GM19023 (cell line): ENCODE data around the gene GHRH.

Experiments
- ATAC-seq: cut with Tn5 transposase; IDR thresholded peaks from one replicate; pipeline ENCODE4 v1.9.1; 2021; ENCODE audit warnings: mild to moderate bottlenecking, moderate library complexity; ENCODE audit not compliant: unreplicated experiment

The GHRH gene

DNA sequence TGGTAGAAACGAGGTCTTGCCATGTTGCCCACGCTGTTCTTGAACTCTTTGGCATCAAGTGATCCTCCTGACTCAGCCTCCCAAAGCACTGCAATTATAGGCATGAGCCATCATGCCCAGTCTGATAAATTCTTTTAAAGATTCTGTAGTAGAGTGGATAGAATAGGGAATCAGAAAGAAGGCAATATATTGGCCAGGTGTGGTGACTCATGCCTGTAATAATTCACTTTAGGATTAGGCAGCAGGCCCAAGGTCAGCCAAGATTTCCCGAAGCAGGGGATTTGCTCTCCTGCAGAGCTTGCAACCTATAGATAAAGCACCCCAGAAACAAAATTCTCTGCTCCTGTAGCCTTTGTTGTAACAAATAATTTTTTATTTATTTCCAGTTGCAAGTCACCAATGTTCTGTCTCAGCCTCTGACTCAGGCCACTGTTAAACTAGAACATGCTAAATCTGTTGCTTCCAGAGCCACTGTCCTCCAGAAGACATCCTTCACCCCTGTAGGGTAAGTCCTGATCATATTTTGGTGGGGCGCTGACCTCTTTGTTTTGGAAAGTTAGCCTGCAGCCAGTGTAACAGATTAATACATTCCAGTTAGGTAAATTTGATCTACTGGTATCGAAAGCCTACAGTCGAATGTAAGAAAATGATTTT, 51.8 kb downstream of the GHRH start:
- ATAC-seq = no peak

DNA sequence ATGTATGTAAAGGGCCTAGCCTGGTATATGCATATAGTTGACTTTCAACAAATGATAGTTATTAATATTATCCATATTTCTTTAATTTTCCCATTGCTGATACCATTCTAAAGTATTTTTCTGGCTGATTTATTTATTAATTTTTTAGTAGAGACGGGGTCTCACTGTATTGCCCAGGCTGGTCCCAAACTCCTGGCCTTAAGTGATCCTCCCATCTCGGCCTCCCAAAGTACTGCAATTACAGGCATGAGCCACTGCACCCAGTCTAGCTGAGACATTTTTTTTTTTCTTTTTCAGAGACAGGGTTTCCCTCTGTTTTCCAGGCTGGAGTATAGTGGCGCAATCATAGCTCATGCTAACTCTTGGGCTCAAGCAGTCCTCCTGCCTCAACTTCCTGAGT, 52.4 kb downstream of the GHRH start:
- no peak for ATAC-seq

DNA sequence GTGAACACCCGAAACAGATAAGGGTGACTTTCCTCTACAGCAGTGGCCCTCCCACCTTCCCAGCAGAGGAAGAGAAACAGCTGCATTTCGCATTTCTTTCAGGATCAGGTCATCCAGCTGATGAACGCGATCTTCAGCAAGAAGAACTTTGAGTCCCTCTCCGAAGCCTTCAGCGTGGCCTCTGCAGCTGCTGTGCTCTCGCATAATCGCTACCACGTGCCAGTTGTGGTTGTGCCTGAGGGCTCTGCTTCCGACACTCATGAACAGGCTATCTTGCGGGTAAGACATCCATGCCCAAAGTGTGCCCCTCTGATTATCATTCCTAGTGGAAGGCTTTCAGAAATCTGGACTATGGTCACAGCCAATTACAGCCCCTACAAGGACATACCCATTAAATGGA, 54.4 kb downstream of the GHRH start:
- no peak for ATAC-seq

DNA sequence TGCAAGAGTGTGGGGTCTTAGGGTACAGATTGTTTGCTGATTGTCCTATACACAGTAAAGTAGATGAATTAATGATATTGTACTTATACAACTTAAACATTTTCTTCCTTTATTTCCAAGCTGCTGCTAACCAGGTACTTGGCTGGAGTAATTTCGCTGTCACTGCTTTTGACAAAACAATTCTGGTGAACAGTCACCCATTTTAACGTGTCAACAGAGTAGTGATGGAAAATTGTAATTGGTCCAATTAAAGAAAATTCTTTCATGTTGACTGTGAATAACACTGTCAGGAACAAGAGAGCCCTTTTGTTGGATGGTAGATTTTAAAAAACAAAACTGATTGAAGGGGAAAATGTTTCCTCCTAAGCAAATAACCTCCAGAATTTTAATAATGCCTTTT, 55.8 kb downstream of the GHRH start:
- no peak for ATAC-seq

GRCh38 chr20:37205130-37205529, 56.5 kb downstream of the GHRH start:
- ATAC-seq = no peak

- no peak for ATAC-seq
Observed at GRCh38 chr20:37204056-37204455, 57.6 kb downstream of the GHRH start.

DNA sequence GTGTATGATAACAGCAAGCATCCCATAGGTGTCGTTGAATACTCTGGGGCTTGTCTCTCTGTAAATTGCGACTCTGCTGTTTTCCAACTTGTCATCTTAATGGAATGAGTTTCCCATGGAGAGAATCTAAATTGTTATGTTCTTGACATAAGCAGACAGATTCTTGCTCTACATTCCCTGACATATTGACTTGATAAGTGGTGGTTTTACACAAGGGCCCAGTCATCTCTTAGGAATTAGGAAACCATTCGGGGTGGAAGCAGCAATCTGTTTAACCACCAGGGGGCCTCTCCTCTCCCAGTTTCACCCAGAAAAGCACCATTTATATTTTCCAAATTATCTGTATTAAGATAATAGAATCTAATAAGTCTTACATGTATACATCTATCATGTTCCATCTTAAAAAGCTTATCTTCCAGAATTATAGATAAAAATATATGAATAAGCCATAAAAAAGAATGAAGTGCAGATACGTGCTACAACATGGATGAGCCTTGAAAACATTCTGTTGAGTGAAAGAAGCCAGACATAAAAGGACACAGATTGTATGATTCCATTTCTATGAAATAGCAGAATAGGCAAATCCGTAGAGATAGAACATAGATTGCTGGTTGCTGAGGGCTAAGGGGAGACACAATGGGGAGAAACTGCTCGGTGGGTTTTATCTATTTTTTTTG, 59.2 kb downstream of the GHRH start:
- ATAC-seq = no peak

DNA sequence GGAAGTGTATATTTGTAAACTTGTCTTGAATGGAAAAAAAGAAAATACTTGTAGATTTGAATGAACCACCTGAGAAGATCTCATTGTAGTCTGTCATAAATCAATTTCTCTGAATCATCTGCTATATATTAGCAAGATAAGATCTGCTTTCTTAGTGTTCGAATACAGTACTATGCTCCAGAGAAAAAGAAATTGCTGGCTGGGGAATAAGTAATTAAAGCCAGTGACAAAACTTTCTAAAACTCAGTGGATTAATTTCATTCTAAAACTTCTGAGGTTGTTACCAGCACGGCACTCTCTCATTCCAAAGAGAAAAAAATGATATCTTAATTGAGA, 59.8 kb downstream of the GHRH start:
- no peak for ATAC-seq
